Osteocyte (in vitro differentiated cells): ENCODE data around the gene CREB3L2. TPM values are rescaled to one million over a fixed set of nuclear protein-coding genes. Genes with fewer than 3 reads are reported as not detected.

ENCODE experiments used
- DNase-seq: peaks from one replicate; pipeline ENCODE4 v3.0.0; 2021; ENCODE audit warnings: mixed read lengths; ENCODE audit not compliant: unreplicated experiment; ENCODE audit errors: extremely low spot score
- H3K27ac Mint-ChIP-seq: one replicate; pipeline ENCODE4 v1.8.0; 2021; ENCODE audit warnings: mild to moderate bottlenecking, mixed read lengths; ENCODE audit not compliant: unreplicated experiment
- H3K27me3 Mint-ChIP-seq: one replicate; pipeline ENCODE4 v1.8.0; 2021; ENCODE audit warnings: mixed read lengths; ENCODE audit not compliant: unreplicated experiment
- H3K36me3 Mint-ChIP-seq: one replicate; pipeline ENCODE4 v1.8.0; 2021; ENCODE audit warnings: mixed read lengths; ENCODE audit not compliant: unreplicated experiment
- H3K4me1 Mint-ChIP-seq: one replicate; pipeline ENCODE4 v1.8.0; 2021; ENCODE audit warnings: mixed read lengths; ENCODE audit not compliant: unreplicated experiment
- H3K4me3 Mint-ChIP-seq: one replicate; pipeline ENCODE4 v1.8.0; 2021; ENCODE audit warnings: mild to moderate bottlenecking, moderate library complexity, mixed read lengths; ENCODE audit not compliant: unreplicated experiment
- H3K9me3 Mint-ChIP-seq: one replicate; pipeline ENCODE4 v1.8.0; 2021; ENCODE audit warnings: mixed read lengths; ENCODE audit not compliant: unreplicated experiment
- total RNA-seq: library from RNA; stranded (reverse); gene quantifications from 2 replicates; pipeline ENCODE4 v1.2.1, GENCODE V29; 2021
- TF ChIP-seq, protein P1 (sequence below): fragments of 200-600 bp; sonication (generic); IDR thresholded peaks from 2 replicates; pipeline ENCODE4 v1.5.0; 2021; ENCODE audit warnings: antibody characterized with exemption, mild to moderate bottlenecking, moderate library complexity

The CREB3L2 gene
- total RNA-seq, 1 donor from 2014 or later = 144 TPM

DNA sequence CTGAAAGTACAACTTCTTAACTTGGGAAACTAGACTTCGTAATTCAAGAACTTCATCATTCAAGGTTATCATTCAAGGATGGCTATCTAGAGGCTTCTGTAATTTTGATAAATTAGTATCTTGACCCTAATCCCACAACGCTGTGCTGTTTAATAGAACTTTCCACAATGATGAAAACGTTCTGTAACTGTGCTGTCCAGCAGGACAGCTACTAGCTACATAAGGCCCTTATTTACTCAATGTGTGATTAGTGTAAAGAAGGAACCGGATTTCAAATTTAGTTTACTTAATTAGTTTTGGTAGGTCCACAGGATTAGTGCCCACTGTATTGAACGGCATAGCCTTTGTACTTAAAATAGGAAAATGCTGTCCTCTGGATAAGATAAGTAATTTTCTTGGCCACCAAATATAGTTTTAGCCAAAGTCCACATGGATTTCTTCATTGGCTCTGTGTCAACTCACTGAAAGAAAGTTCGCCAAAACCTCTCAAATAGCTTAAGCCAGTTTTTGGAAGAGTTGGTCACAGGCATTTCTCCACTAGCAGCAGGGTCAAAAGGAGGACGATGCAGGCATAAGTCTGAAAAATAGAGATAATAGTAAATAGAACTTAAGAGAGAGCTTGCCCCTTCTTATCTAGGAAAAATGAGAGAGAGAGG, 172.4 kb downstream of the CREB3L2 start:
- TF ChIP-seq, protein P1, sequence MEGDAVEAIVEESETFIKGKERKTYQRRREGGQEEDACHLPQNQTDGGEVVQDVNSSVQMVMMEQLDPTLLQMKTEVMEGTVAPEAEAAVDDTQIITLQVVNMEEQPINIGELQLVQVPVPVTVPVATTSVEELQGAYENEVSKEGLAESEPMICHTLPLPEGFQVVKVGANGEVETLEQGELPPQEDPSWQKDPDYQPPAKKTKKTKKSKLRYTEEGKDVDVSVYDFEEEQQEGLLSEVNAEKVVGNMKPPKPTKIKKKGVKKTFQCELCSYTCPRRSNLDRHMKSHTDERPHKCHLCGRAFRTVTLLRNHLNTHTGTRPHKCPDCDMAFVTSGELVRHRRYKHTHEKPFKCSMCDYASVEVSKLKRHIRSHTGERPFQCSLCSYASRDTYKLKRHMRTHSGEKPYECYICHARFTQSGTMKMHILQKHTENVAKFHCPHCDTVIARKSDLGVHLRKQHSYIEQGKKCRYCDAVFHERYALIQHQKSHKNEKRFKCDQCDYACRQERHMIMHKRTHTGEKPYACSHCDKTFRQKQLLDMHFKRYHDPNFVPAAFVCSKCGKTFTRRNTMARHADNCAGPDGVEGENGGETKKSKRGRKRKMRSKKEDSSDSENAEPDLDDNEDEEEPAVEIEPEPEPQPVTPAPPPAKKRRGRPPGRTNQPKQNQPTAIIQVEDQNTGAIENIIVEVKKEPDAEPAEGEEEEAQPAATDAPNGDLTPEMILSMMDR = no peak
- Mint-ChIP-seq H3K27me3 (no peaks in the 10 kb centered on the region), H3K36me3 (peaks cover 16% of the 10 kb centered on the region), H3K4me1 (peaks cover 2% of the 10 kb centered on the region), H3K9me3 (peaks cover 11% of the 10 kb centered on the region), H3K4me3 (no peak overlapping the region), H3K27ac (no peak overlapping the region)
- no peak for DNase-seq

DNA sequence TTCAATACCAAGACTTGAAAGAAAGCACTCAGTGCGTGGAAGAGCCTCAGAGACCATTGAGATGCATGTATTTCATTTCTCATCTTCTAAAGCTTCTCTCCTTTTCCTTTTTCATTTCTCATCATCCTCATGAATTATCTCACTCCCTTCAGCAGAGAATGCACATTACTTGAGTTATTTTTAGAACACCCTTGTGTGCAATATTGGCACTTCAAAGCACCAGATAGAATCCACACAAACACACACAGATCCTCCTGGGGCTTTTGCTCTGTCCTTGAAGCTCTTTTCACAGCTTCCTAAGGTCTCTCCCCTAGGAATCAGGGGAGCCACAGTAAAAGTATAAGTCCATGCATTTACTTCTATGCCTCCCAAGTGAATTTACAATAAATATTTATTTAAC, 173.4 kb downstream of the CREB3L2 start:
- no peak overlapping the region for H3K27ac Mint-ChIP-seq
- H3K4me1 Mint-ChIP-seq = peaks cover 2% of the 10 kb centered on the region
- TF ChIP-seq, protein P1 = no peak
- DNase-seq = no peak
- no peaks in the 10 kb centered on the region for H3K27me3 Mint-ChIP-seq
- H3K4me3 Mint-ChIP-seq = no peak overlapping the region
- H3K36me3 Mint-ChIP-seq = peaks cover 12% of the 10 kb centered on the region
- peaks cover 11% of the 10 kb centered on the region for H3K9me3 Mint-ChIP-seq

DNA sequence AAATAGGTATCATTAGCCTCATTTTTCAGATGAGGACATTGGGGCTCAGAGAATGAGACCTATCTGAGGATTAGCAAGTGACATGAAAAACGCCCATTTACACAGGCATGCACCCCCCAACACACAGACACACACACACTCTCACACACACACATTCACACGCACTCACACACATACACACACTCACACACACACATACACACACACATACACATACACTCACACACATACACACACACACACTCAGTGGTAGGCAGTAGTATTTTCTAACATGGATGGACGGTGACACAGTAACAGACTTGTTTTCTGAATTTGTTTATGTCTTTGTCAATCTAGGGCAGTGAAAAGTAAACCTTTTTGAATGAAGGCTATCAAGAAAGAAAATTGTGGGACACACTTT, 176.4 kb downstream of the CREB3L2 start:
- no peak overlapping the region for H3K4me3 Mint-ChIP-seq
- no peaks in the 10 kb centered on the region for H3K27me3 Mint-ChIP-seq
- no peak overlapping the region for H3K27ac Mint-ChIP-seq
- H3K9me3 Mint-ChIP-seq = no peaks in the 10 kb centered on the region
- peaks cover 12% of the 10 kb centered on the region for H3K4me1 Mint-ChIP-seq
- DNase-seq = no peak
- TF ChIP-seq, protein P1 = no peak
- no peaks in the 10 kb centered on the region for H3K36me3 Mint-ChIP-seq

Other genes with a start within 250 kb of the CREB3L2 start
- gene DGKI, start 155.1 kb downstream of the CREB3L2 start, total RNA-seq = 3.0 and 3.1 TPM in 2 replicates
- not detected in 2 replicates for gene AKR1D1, start 74.4 kb upstream of the CREB3L2 start, total RNA-seq